ENCODE results near the gene MIEF2.

The MIEF2 gene

DNA sequence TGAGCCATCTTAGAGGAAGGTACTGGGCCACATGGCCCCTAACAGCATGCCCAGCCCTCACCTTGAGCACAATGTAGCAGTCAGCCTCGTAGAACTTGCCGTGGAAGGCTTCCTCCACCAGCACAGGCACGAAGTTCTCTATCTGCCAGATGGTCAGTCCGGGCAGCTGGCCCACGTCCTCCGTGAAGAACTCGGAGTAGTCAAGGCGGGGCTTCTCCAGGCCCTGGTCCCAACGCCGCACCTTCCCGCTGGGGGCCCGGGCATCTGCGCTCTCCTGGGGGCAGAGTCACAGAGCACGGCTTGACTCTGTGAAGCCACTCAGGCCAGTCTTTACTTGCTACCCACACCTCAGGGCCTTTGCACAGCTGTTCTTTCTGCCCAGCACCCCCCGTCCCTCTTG is 9.3 kb upstream of the MIEF2 start:
- TF ChIP-seq FOXP2 (optimal IDR thresholded peaks at IDR 0.05; ENCODE audit: borderline replicate concordance, extremely low read depth, extremely low read length, insufficient read depth) = no peak
- no peak for TF ChIP-seq SIN3A (IDR thresholded peaks at IDR 0.05; ENCODE audit: borderline replicate concordance, insufficient read depth, low read length)
- no peak for TF ChIP-seq TAF1 (IDR thresholded peaks at IDR 0.05; ENCODE audit: borderline replicate concordance, insufficient read depth, low read length)
- TF ChIP-seq REST (IDR thresholded peaks at IDR 0.05; ENCODE audit: insufficient read depth in 1 of 2, low read depth in 2 of 2, low read length in 2 of 2) = no peak
- no peak for TF ChIP-seq POLR2AphosphoS5 (IDR thresholded peaks at IDR 0.05; ENCODE audit: low read depth, low read length)

DNA sequence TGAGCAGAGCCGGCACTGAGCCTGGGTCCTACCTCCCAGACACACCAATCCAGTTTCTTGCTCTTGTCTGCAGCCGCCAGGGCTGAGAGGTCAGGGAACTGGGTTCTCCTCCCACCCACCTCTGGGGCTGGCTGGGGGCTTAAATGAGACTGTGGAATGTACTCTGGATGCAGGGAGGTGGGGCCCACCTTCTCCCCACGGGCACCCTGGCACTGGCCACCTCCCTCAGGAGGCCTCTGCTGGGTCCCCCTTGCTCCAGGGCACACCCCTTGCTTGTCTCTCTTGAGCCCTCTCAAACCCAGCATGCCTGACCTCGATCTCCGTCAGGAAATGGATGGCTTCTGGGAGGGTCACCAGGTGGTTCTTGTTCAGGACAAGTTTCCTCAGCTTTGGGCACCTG is 8.3 kb upstream of the MIEF2 start:
- TF ChIP-seq TAF1 (IDR thresholded peaks at IDR 0.05; ENCODE audit: borderline replicate concordance, insufficient read depth, low read length) (no peak), REST (IDR thresholded peaks at IDR 0.05; ENCODE audit: insufficient read depth in 1 of 2, low read depth in 2 of 2, low read length in 2 of 2) (no peak), SIN3A (IDR thresholded peaks at IDR 0.05; ENCODE audit: borderline replicate concordance, insufficient read depth, low read length) (no peak), POLR2AphosphoS5 (IDR thresholded peaks at IDR 0.05; ENCODE audit: low read depth, low read length) (no peak), FOXP2 (optimal IDR thresholded peaks at IDR 0.05; ENCODE audit: borderline replicate concordance, extremely low read depth, extremely low read length, insufficient read depth) (no peak)

DNA sequence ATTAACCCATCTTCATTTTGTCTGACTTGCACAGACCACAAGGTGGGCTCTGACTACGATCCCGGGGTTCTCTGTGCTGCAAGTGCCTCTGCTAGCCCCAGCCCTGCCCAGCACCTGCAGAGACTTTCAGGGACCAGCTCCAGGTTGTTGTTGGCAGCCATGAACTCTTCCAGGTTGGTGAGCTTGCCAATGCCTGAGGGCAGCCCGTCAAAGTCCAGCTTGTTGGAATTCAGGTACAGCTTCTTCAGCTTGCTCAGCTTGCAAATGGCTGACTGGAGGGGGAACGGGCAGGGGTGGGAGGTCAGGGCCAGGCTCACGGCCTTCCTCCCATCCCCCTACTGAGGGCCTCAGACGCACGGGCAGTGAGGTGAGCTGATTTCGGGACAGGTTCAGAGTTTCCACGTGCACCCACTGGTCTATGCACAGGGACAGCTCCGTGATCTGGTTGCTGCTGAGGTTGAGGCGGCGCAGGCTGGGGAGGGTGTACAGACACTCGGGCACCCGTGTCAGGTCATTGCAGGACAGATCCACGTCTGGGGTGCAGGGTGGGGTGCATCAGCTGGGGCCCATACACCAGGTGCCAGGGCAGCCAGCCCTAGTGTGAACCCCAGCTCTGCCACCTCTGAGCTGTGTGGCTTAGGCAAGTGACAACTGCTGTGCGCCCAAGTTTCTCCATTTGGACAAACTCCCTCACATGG is 7.1 kb upstream of the MIEF2 start:
- TF ChIP-seq TAF1 (IDR thresholded peaks at IDR 0.05; ENCODE audit: borderline replicate concordance, insufficient read depth, low read length) (no peak), SIN3A (IDR thresholded peaks at IDR 0.05; ENCODE audit: borderline replicate concordance, insufficient read depth, low read length) (no peak), POLR2AphosphoS5 (IDR thresholded peaks at IDR 0.05; ENCODE audit: low read depth, low read length) (no peak), FOXP2 (optimal IDR thresholded peaks at IDR 0.05; ENCODE audit: borderline replicate concordance, extremely low read depth, extremely low read length, insufficient read depth) (no peak), REST (IDR thresholded peaks at IDR 0.05; ENCODE audit: insufficient read depth in 1 of 2, low read depth in 2 of 2, low read length in 2 of 2) (no peak)

DNA sequence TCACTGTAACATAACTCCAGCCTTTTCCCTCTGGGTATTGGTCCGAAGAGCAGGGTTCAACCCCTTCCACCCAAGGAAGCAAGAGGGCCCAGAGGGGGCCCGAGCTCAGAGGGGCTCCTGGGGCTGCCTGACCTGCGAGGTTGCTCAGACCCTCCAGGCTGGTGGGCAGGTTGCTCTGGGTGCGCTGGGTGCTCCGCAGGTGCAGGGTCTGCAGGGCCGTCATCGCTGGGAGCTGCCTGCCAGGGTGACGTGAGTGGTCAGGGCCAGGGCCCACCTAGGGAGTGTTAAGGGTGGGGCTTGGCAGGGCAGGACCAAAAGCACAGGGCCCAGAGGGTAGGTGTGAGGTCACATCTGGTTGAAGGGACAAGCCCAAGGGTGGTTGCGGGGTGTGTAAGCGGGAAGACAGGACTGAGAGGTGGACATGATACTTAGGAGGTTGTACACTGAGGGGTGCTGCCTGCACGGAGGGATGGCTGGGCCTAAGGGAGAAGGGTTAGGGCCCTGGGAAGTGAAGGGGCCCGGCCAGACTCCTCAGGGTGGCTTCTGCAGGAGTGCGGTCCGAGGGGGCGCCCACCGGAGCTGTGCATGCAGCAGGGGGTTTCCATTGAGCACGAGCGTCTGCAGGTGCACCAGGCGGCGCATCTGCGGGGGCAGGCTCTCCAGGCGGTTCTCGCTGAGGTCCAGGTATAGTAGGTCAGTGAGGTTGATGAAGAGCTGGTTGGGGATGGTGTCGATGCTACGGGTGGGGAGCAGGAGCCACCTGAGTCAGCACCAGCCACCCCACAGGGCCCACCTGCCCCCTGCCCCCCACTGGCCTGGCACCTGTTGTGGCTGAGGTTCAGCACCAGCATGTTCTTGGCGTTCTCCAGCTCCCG is 6.3 kb upstream of the MIEF2 start:
- TF ChIP-seq POLR2AphosphoS5 (IDR thresholded peaks at IDR 0.05; ENCODE audit: low read depth, low read length) = no peak
- TF ChIP-seq TAF1 (IDR thresholded peaks at IDR 0.05; ENCODE audit: borderline replicate concordance, insufficient read depth, low read length) = no peak
- TF ChIP-seq SIN3A (IDR thresholded peaks at IDR 0.05; ENCODE audit: borderline replicate concordance, insufficient read depth, low read length) = no peak
- no peak for TF ChIP-seq REST (IDR thresholded peaks at IDR 0.05; ENCODE audit: insufficient read depth in 1 of 2, low read depth in 2 of 2, low read length in 2 of 2)
- no peak for TF ChIP-seq FOXP2 (optimal IDR thresholded peaks at IDR 0.05; ENCODE audit: borderline replicate concordance, extremely low read depth, extremely low read length, insufficient read depth)
